GM12878 (cell line): ENCODE results near the gene CAV1. TPM values are rescaled to one million over a fixed set of nuclear protein-coding genes. Genes with fewer than 3 reads are reported as not detected.

Experiments used
- FOXK2 ChIP-seq: fragments of 450-650 bp; IDR thresholded peaks from 2 replicates; pipeline ENCODE4 v1.6.1; 2017; ENCODE audit warnings: mild to moderate bottlenecking, moderate library complexity
- NR2C1 ChIP-seq: fragments of 450-650 bp; IDR thresholded peaks from 2 replicates; pipeline ENCODE4 v1.6.1; 2017; ENCODE audit warnings: antibody characterized with exemption, mild to moderate bottlenecking, moderate library complexity
- SP1 ChIP-seq: IDR thresholded peaks from one replicate; pipeline ENCODE4 v1.6.1; 2011; ENCODE audit warnings: low read depth, low read length
- TAF1 ChIP-seq: IDR thresholded peaks from 2 replicates; pipeline ENCODE4 v1.6.1; 2011; ENCODE audit warnings: mild to moderate bottlenecking, low read depth, low read length, borderline replicate concordance
- ZNF217 ChIP-seq: fragments of 450-650 bp; IDR thresholded peaks from 2 replicates; pipeline ENCODE4 v1.6.1; 2017; ENCODE audit warnings: antibody characterized with exemption, mild to moderate bottlenecking
- ZNF24 ChIP-seq: fragments of 450-650 bp; IDR thresholded peaks from 2 replicates; pipeline ENCODE4 v1.6.1; 2017; ENCODE audit warnings: antibody characterized with exemption, mild to moderate bottlenecking
- polyA plus RNA-seq, 11 experiments: library from polyadenylated mRNA; depleted of rRNA in 4 of 11; unstranded in 6 of 11; stranded (reverse) in 5 of 11; fragments of >200 nt; fragmentation: Nextera tagmentation in 4 of 11; fragmentation: Illumina TruSeq in 1 of 11; extraction: Ambion mirVana in 4 of 11; extraction: Trizol in 1 of 11; gene quantifications; 1 replicate in 1 of 11; 2 replicates in 10 of 11; pipeline versions ENCODE4 v1.2.1 to v1.2.3, GENCODE V29; 2011 to 2016; ENCODE audit warnings: inconsistent platforms in 2 of 11, missing spikeins in 2 of 11, low read depth in 1 of 11
- total RNA-seq, 4 experiments: library from RNA; depleted of rRNA in 3 of 4; stranded (reverse); fragments of >200 nt in 3 of 4; fragmentation: Illumina TruSeq in 1 of 4; extraction: Trizol in 1 of 4; gene quantifications; 2 replicates each; pipeline versions ENCODE4 v1.2.1 to v1.2.3, GENCODE V29; 2013 to 2021
- TF ChIP-seq, protein P1 (sequence below): fragments of 450-650 bp; formaldehyde crosslinking; IDR thresholded peaks from 2 replicates; pipeline ENCODE4 v1.5.0; 2022; ENCODE audit warnings: mild to moderate bottlenecking, missing genetic modification characterization
- TF ChIP-seq, protein P2 (sequence below): IDR thresholded peaks from 2 replicates; pipeline ENCODE4 v1.6.1; 2012; ENCODE audit warnings: improper control_type of control experiment, low read depth, low read length; ENCODE audit not compliant: insufficient replicate concordance
- TF ChIP-seq, protein P3 (sequence below): fragments of 450-650 bp; IDR thresholded peaks from 2 replicates; pipeline ENCODE4 v1.6.1; 2014; ENCODE audit warnings: mild to moderate bottlenecking

Gene CAV1
- total and polyA plus RNA-seq, 10 of the 15 experiments (the other 5 are each of a cell fraction or from before 2014, with no cell fraction given) = 0.45 to 26.5 (median 2.0) TPM

DNA sequence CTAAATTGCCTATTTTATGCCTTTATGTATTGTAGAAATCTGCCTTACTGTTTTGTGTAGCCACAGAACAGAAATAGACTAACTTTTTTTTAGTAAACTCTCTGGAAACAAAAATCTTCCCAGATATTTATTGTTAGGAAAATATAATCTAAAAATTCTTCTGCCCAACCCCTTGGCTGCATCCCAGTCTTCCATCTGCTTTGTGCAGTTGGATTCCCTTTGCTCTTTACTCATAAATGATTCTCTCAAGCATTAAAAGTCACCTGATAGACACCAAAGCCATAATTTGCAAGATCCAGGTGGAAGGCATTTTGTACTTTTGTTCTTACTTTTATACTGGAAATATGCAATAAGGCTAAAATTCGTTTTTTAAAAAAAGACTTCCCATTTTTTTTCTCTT is 31.4 kb upstream of the CAV1 start (continued):
- TF ChIP-seq, protein P1, sequence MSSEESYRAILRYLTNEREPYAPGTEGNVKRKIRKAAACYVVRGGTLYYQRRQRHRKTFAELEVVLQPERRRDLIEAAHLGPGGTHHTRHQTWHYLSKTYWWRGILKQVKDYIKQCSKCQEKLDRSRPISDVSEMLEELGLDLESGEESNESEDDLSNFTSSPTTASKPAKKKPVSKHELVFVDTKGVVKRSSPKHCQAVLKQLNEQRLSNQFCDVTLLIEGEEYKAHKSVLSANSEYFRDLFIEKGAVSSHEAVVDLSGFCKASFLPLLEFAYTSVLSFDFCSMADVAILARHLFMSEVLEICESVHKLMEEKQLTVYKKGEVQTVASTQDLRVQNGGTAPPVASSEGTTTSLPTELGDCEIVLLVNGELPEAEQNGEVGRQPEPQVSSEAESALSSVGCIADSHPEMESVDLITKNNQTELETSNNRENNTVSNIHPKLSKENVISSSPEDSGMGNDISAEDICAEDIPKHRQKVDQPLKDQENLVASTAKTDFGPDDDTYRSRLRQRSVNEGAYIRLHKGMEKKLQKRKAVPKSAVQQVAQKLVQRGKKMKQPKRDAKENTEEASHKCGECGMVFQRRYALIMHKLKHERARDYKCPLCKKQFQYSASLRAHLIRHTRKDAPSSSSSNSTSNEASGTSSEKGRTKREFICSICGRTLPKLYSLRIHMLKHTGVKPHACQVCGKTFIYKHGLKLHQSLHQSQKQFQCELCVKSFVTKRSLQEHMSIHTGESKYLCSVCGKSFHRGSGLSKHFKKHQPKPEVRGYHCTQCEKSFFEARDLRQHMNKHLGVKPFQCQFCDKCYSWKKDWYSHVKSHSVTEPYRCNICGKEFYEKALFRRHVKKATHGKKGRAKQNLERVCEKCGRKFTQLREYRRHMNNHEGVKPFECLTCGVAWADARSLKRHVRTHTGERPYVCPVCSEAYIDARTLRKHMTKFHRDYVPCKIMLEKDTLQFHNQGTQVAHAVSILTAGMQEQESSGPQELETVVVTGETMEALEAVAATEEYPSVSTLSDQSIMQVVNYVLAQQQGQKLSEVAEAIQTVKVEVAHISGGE (CRISPR knock-in tag) = no peak
- TF ChIP-seq, protein P2, sequence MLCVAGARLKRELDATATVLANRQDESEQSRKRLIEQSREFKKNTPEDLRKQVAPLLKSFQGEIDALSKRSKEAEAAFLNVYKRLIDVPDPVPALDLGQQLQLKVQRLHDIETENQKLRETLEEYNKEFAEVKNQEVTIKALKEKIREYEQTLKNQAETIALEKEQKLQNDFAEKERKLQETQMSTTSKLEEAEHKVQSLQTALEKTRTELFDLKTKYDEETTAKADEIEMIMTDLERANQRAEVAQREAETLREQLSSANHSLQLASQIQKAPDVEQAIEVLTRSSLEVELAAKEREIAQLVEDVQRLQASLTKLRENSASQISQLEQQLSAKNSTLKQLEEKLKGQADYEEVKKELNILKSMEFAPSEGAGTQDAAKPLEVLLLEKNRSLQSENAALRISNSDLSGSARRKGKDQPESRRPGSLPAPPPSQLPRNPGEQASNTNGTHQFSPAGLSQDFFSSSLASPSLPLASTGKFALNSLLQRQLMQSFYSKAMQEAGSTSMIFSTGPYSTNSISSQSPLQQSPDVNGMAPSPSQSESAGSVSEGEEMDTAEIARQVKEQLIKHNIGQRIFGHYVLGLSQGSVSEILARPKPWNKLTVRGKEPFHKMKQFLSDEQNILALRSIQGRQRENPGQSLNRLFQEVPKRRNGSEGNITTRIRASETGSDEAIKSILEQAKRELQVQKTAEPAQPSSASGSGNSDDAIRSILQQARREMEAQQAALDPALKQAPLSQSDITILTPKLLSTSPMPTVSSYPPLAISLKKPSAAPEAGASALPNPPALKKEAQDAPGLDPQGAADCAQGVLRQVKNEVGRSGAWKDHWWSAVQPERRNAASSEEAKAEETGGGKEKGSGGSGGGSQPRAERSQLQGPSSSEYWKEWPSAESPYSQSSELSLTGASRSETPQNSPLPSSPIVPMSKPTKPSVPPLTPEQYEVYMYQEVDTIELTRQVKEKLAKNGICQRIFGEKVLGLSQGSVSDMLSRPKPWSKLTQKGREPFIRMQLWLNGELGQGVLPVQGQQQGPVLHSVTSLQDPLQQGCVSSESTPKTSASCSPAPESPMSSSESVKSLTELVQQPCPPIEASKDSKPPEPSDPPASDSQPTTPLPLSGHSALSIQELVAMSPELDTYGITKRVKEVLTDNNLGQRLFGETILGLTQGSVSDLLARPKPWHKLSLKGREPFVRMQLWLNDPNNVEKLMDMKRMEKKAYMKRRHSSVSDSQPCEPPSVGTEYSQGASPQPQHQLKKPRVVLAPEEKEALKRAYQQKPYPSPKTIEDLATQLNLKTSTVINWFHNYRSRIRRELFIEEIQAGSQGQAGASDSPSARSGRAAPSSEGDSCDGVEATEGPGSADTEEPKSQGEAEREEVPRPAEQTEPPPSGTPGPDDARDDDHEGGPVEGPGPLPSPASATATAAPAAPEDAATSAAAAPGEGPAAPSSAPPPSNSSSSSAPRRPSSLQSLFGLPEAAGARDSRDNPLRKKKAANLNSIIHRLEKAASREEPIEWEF = no peak
- TF ChIP-seq NR2C1 = no peak
- TF ChIP-seq ZNF217 = no peak
- TF ChIP-seq TAF1 = no peak
- TF ChIP-seq, protein P3, sequence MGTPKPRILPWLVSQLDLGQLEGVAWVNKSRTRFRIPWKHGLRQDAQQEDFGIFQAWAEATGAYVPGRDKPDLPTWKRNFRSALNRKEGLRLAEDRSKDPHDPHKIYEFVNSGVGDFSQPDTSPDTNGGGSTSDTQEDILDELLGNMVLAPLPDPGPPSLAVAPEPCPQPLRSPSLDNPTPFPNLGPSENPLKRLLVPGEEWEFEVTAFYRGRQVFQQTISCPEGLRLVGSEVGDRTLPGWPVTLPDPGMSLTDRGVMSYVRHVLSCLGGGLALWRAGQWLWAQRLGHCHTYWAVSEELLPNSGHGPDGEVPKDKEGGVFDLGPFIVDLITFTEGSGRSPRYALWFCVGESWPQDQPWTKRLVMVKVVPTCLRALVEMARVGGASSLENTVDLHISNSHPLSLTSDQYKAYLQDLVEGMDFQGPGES = no peak
- no peak for TF ChIP-seq SP1
- TF ChIP-seq ZNF24 = no peak
- TF ChIP-seq FOXK2 = no peak
